IPS-NIHi7 (cell line): Measurements from ENCODE around the gene TCEANC2.
"Not testable (repeated sequence)": the region's sequence is repeated elsewhere in the genome, so short reads cannot be mapped to it uniquely, and the experiment has no call there.

ENCODE experiments used
- DNase-seq: peaks from one replicate; pipeline ENCODE4 v3.0.0; 2012; ENCODE audit warnings: mixed read lengths; ENCODE audit errors: extremely low spot score

The TCEANC2 gene

GRCh38 chr1:54086754-54087153 is 33.3 kb downstream of the TCEANC2 start:
- no peak for DNase-seq

- no peak for DNase-seq
Measured at GRCh38 chr1:54088385-54088784, 35.0 kb downstream of the TCEANC2 start.

DNA sequence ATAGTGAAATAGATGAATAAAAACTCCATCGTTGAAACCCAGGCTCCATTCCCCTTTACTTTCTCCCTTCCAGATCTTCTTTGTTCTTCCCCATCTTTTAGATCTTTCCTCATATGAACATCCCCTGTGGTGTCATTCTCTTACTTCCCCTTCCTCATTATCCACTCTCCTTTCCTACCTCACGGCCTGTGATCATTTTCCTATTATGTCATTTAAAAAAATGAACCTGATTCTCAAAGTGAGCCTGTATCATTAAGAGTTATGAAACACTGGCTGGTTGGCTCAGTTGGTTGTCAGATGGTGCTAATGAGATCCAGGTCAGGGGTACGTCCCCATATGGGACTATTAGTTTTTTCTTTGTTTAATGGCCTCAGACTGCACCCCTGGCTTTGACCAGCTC is 38.3 kb downstream of the TCEANC2 start:
- no peak for DNase-seq

GRCh38 chr1:54094001-54094729 is 40.8 kb downstream of the TCEANC2 start:
- no peak for DNase-seq

GRCh38 chr1:54094730-54095105 is 41.3 kb downstream of the TCEANC2 start:
- not testable (repeated sequence) for DNase-seq

GRCh38 chr1:54095546-54096226 is 42.3 kb downstream of the TCEANC2 start:
- DNase-seq = no peak

- DNase-seq = no peak
Measured at GRCh38 chr1:54096227-54096876, 42.9 kb downstream of the TCEANC2 start.

GRCh38 chr1:54096877-54097240 is 43.5 kb downstream of the TCEANC2 start:
- no peak for DNase-seq

- no peak for DNase-seq
Measured at GRCh38 chr1:54099061-54099610, 45.7 kb downstream of the TCEANC2 start.

- no peak for DNase-seq
Measured at GRCh38 chr1:54100500-54100899, 47.1 kb downstream of the TCEANC2 start.

GRCh38 chr1:54103414-54103813 is 50.0 kb downstream of the TCEANC2 start:
- DNase-seq = no peak

GRCh38 chr1:54104613-54105012 is 51.2 kb downstream of the TCEANC2 start:
- not testable (repeated sequence) for DNase-seq

DNA sequence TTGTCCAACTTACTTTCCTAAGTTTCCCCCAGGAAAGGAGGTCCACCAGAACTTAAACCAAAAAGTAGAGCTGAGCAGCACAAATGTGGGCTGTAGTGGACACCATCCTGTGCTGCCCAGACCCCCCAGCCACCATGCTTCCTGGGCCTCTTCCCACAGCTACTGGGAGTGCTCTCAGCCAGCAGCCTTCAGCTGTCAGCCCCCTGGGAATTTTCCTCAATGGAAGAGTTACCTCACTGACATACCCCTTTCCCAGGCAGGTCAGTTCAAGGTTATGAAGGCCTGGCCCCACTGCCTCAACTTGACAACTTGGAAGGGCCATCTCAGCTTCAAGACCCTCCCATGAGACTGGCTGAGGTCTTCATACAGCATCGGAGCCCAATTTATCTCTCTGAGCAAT is 51.7 kb downstream of the TCEANC2 start:
- DNase-seq = no peak

DNA sequence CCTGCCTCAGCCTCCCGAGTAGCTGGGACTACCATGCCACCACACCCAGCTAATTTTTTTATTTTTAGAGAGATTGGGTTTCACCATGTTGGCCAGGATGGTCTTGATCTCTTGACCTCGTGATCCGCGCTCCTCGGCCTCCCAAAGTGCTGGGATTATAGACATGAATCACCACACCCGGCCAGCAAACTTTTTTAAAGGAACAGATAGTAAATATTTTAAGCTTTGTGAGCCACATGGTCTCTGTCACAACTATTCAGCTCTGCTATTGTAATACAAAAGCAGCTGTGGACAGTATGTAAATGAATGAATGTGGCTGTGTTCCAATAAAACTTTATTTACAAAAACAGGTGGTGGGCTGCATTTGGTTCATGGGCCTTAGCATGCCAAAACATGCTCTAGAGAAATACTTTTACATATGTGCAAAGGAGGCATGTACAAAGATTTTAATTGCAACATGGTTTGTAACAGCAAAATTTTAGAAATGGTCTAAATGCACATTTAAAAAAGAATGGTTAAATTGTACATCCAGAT is 52.4 kb downstream of the TCEANC2 start:
- DNase-seq = no peak

- no peak for DNase-seq
Measured at GRCh38 chr1:54107131-54107530, 53.7 kb downstream of the TCEANC2 start.

- no peak for DNase-seq
Measured at GRCh38 chr1:54108156-54108555, 54.7 kb downstream of the TCEANC2 start.

DNA sequence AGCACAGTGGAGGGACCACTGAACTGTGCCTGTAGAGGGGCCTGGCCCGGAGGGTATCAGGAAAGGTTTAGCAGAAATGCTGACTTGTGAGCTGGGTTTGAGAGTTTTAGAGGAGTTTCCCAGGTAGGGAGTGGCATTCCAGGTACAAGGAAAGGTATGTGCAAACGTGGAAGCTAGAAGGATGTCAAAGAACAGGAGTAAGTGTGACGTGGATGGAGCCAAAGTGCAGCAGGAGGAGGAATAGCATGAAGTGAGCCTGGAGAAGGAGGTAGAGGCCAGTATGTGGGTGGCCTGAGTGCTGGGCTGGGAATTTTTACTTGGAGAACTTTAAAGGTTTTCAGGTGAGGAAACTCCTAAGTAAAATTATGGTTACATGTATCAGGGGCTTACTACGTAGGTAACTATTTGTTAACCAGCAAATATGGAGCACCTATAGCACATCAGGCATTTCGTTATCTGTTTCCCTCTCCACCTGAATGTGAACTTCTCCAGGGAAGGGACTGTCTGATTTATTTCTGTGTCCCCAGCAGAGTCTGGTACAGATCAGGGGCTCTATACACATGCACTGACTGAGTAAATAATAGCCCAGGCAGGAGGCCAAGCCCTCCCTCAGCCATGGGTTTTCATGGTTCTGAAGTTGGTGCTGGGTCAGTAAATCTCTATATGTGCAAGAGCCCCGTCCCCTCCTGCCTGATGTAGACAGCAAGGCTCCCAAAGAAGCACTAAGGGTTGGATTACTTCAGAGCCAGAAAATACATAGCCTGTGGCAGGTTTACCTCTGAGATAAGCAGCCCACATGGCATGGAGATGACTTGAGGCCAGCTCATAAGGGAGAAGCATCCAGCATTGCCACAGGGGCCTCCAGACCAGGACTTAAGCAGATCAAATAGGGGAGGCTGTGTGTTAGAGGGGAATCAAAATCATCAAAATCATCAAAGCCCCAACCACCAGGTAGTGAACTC is 56.0 kb downstream of the TCEANC2 start:
- DNase-seq = no peak

DNA sequence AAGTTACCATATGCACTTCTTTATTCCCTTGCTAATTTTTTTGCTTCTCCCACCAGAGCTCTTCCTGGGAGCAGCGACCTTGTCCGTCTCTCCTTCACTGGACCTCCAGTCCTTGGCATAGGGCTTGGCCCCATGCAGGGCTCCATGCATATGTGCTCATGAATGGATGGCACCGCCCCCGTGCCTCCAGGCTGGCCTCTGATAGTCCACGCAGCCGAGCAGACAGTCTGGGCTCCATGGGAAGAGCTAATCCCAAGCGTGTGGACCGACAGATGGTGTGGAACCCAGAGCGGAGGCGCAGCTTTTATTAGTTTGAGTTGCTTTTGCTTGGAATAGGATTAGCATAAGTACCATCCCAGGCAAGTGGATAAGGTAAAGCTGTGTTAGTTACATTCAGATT is 57.6 kb downstream of the TCEANC2 start:
- DNase-seq = no peak

DNA sequence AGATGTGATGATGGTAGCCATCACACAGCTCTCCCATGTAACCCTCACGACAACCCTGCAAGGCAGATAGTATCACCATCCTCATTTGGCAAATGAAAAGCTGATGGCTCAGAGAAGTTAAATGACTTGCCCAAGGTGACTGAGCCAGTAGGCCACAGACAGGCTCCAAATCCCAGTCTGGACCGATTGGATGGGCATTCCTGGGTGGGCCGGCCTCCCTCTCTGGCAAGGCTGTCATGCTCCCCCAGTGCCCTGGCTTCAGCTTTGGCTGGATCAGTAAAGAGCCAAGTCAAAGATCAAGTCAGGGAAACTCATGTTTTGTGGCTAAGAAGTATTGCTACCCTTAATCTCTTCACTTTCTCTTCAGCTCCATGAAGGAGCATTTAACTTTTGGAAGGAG is 58.2 kb downstream of the TCEANC2 start:
- DNase-seq = no peak

- no peak for DNase-seq
Measured at GRCh38 chr1:54112027-54112426, 58.6 kb downstream of the TCEANC2 start.

GRCh38 chr1:54112705-54113368 is 59.4 kb downstream of the TCEANC2 start:
- DNase-seq = no peak
